Endothelial cell (in vitro differentiated cells): ENCODE data around the gene NCAPG2. TPM values are rescaled to one million over a fixed set of nuclear protein-coding genes. Genes with fewer than 3 reads are reported as not detected.
"Not testable (repeated sequence)": the region's sequence is repeated elsewhere in the genome, so short reads cannot be mapped to it uniquely, and the experiment has no call there.

Experiments used
- DNase-seq: peaks from one replicate; pipeline ENCODE4 v3.0.0; 2021; ENCODE audit warnings: low spot score
- H3K27ac Mint-ChIP-seq: one replicate; pipeline ENCODE4 v1.8.0; 2021; ENCODE audit warnings: mixed read lengths, inconsistent platforms; ENCODE audit not compliant: unreplicated experiment
- H3K27me3 Mint-ChIP-seq: one replicate; pipeline ENCODE4 v1.8.0; 2021; ENCODE audit warnings: mild to moderate bottlenecking, moderate library complexity, mixed read lengths, inconsistent platforms; ENCODE audit not compliant: unreplicated experiment
- H3K36me3 Mint-ChIP-seq: one replicate; pipeline ENCODE4 v1.8.0; 2021; ENCODE audit warnings: mild to moderate bottlenecking, low read depth, mixed read lengths, inconsistent platforms; ENCODE audit not compliant: unreplicated experiment
- H3K4me1 Mint-ChIP-seq: one replicate; pipeline ENCODE4 v1.8.0; 2021; ENCODE audit warnings: mild to moderate bottlenecking, mixed read lengths, inconsistent platforms; ENCODE audit not compliant: unreplicated experiment
- H3K4me3 Mint-ChIP-seq: one replicate; pipeline ENCODE4 v1.8.0; 2021; ENCODE audit warnings: mild to moderate bottlenecking, mixed read lengths, inconsistent platforms; ENCODE audit not compliant: unreplicated experiment
- H3K9me3 Mint-ChIP-seq: one replicate; pipeline ENCODE4 v1.8.0; 2021; ENCODE audit warnings: mixed read lengths, inconsistent platforms; ENCODE audit not compliant: unreplicated experiment
- total RNA-seq: library from RNA; stranded (reverse); fragmentation: NEBNext Ultra II Directional; extraction: Animal tissue kit (Norgen Biotek cat#: 25700); gene quantifications from one replicate; pipeline ENCODE4 v1.2.1, GENCODE V29; 2021; ENCODE audit not compliant: unreplicated experiment
- TF ChIP-seq, protein P1 (sequence below): fragments of 200-600 bp; sonication (generic); IDR thresholded peaks from one replicate; pipeline ENCODE4 v1.5.0; 2021; ENCODE audit warnings: antibody characterized with exemption; ENCODE audit not compliant: unreplicated experiment

Gene NCAPG2
- total RNA-seq, 1 donor from 2014 or later = 25.6 TPM

DNA sequence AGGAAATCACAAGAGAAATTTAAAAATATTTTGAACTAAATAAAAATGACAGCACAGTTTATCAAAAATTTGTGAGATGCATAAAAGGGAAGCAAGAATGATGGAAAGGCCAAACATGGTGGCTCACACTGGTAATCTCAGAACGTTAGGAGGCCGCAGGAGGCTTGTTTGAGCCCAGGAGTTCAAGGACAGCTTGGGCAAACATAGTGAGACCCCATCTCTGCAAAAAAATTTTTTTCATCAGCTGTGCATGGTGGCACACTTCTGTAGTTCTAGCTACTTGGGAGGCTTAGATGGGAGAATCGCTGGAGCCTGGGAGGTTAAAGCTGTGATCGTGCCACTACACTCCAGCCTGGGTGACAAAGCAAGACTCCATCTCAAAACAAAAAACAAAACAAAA lies 62.5 kb downstream of the NCAPG2 start:
- no peaks in the 10 kb centered on the region for H3K27me3 Mint-ChIP-seq
- peaks cover 13% of the 10 kb centered on the region for H3K36me3 Mint-ChIP-seq
- H3K9me3 Mint-ChIP-seq = no peaks in the 10 kb centered on the region
- no peaks in the 10 kb centered on the region for H3K4me1 Mint-ChIP-seq
- TF ChIP-seq, protein P1, sequence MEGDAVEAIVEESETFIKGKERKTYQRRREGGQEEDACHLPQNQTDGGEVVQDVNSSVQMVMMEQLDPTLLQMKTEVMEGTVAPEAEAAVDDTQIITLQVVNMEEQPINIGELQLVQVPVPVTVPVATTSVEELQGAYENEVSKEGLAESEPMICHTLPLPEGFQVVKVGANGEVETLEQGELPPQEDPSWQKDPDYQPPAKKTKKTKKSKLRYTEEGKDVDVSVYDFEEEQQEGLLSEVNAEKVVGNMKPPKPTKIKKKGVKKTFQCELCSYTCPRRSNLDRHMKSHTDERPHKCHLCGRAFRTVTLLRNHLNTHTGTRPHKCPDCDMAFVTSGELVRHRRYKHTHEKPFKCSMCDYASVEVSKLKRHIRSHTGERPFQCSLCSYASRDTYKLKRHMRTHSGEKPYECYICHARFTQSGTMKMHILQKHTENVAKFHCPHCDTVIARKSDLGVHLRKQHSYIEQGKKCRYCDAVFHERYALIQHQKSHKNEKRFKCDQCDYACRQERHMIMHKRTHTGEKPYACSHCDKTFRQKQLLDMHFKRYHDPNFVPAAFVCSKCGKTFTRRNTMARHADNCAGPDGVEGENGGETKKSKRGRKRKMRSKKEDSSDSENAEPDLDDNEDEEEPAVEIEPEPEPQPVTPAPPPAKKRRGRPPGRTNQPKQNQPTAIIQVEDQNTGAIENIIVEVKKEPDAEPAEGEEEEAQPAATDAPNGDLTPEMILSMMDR = no peak
- H3K27ac Mint-ChIP-seq = no peak overlapping the region
- no peak overlapping the region for H3K4me3 Mint-ChIP-seq
- no peak for DNase-seq

DNA sequence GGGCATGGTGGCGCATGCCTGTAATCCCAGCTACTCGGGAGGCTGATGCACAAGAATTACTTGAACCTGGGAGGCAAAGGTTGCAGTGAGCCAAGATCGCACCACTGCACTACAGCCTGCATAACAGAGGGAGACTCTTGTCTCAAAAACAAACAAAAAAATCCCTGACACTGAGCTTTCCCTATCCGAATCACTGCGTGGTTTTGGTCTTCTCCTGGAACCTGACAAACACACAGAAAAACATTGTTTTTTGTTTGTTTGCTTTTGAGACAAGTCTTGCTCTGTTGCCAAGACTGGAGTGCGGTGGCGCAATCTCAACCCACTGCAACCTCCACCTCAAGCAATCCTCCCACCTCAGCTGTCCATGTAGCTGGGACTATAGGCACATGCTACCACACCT lies 66.6 kb downstream of the NCAPG2 start:
- Mint-ChIP-seq H3K27ac (no peak overlapping the region), H3K36me3 (no peaks in the 10 kb centered on the region)
- DNase-seq = no peak

DNA sequence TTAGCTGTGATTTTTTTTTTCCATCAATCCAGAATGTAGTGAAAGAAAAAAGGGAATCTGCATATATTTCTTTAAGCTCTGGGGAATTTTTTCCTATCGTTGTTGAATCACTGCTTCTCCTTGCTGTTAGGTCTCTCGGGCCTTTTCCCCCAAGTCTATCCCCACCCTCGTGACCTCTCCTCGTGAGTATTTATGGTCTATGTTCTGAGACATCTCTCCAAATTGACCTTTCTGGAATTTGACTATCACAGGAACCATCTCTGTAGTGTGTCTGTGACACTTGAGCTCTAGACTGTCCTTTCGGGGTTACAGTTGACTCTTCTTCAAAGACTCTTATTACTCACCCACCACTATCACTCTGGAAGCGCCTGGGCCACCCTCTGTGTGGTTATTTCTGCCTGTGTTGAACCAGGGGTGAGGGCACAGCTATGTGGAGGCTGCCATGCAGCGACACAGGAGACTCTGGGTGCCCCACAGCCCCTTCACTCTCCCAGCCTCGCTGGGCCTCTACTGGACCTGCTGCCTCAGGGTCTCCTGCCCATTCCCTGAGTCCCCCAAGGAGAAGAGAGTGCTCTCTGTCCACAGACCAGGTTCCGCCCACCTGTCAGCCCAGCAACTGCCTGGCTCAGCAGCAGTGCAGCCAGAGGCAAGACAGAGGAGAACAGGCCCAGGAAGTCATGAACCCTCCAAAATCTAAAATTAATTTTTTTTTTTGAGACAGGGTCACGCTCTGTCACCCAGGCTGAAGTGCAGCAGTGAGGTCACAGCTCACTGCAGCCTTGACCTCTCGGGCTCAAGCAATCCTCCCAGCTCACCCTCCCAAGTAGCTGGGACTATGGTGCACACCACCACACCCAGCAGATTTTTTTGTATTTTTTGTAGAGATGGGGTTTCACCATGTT lies 71.3 kb downstream of the NCAPG2 start:
- TF ChIP-seq, protein P1 = no peak
- DNase-seq = no peak
- Mint-ChIP-seq H3K9me3 (no peaks in the 10 kb centered on the region), H3K4me1 (peaks cover 4% of the 10 kb centered on the region), H3K4me3 (no peak overlapping the region), H3K27me3 (no peaks in the 10 kb centered on the region), H3K27ac (no peak overlapping the region), H3K36me3 (no peaks in the 10 kb centered on the region)

More for the DNA sequence above, 66.6 kb downstream of the NCAPG2 start:
- H3K4me1 Mint-ChIP-seq = no peaks in the 10 kb centered on the region
- no peaks in the 10 kb centered on the region for H3K9me3 Mint-ChIP-seq
- TF ChIP-seq, protein P1 = no peak
- no peak overlapping the region for H3K4me3 Mint-ChIP-seq
- H3K27me3 Mint-ChIP-seq = no peaks in the 10 kb centered on the region

DNA sequence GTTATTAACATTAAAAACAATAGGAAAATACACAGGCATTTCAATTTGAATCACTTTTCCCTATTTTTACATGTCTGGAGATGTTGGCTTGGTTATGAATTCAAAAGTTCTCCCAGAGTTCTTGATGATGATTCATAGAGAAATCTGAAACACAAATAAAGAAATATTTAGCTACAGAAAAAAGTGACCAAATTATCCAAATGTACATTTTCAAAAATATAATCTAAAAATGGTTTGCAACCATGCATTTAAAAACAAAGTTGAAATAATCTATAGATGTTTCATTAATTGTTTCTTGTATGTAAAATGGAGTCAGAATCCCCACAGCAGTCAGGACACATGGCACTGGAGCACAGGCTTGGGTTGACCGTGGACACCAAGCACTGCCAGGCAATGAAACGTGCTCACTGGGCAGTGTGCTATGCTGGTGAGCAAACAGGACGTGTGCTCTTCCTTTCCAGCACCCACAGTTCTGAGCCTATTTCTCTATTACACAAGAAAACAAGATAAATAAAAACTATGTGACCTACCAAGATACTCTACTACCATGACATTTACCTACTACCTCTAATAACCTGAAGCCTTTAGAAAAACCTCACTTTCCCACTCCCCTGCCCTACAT lies 72.9 kb downstream of the NCAPG2 start:
- H3K27me3 Mint-ChIP-seq = no peaks in the 10 kb centered on the region

DNA sequence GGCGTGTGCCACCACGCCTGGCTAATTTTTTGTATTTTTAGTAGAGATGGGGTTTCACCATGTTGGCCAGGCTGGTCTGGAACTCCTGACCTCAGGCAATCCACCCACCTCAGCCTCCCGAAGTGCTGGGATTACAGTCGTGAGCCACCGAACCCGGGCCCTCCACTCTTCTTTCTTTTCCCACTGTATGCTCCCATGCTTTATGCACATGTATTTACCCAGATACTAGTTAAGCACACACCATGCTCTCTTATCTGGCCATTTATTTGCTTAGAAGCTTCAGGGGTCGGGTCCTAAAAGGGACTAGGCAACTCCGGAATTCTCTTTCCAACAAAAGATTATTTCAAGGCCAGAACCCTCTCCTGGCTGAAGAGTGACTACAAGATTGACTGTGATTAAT lies 78.3 kb downstream of the NCAPG2 start:
- H3K4me3 Mint-ChIP-seq, H3K36me3 Mint-ChIP-seq, DNase-seq, H3K4me1 Mint-ChIP-seq, H3K27me3 Mint-ChIP-seq, H3K27ac Mint-ChIP-seq, H3K9me3 Mint-ChIP-seq: not testable (repeated sequence)

More for the DNA sequence above, 72.9 kb downstream of the NCAPG2 start:
- H3K9me3 Mint-ChIP-seq = no peaks in the 10 kb centered on the region
- H3K4me3 Mint-ChIP-seq = no peak overlapping the region
- no peaks in the 10 kb centered on the region for H3K36me3 Mint-ChIP-seq
- peaks cover 4% of the 10 kb centered on the region for H3K4me1 Mint-ChIP-seq
- no peak for DNase-seq
- TF ChIP-seq, protein P1 = no peak
- H3K27ac Mint-ChIP-seq = no peak overlapping the region
